ENCODE measurements around the gene LAMA3. TPM values are rescaled to one million over a fixed set of nuclear protein-coding genes. Genes with fewer than 3 reads are reported as not detected.

LAMA3 gene
- total RNA-seq, 4 donors from 2014 or later: 46.3 to 80.6 (median 67.1) TPM

- Histone ChIP-seq H3K27me3 (no peaks in the 10 kb centered on the region), H3K4me3 (no peak overlapping the region), H3K36me3 (peaks cover 0 to 6% (median 0%) of the 10 kb centered on the region in 3 donors), H3K9me3 (peaks cover 0 to 15% (median 3%) of the 10 kb centered on the region in 4 donors), H3K27ac (no peak overlapping the region), H3K4me1 (no peaks in the 10 kb centered on the region)
- DNase-seq (ENCODE audit: low spot score in 2 of 2): peak in 1 of 2 donors; percentile 35
- TF ChIP-seq CTCF (IDR thresholded peaks at IDR 0.05): peak in 3 of 5 experiments; percentile 31 to 65 (median 56)
- TF ChIP-seq POLR2A (IDR thresholded peaks at IDR 0.05): no peak
- WGBS, 2 donors: 52 to 59% methylated on average over 6 of the region's 6 CpGs
These were observed 14.1 kb downstream of the LAMA3 start for GRCh38 chr18:23703057-23703986.

GRCh38 chr18:23703987-23704384 is 14.7 kb downstream of the LAMA3 start:
- WGBS, 2 donors: 71 to 75% methylated on average over 6 of the region's 6 CpGs
- H3K4me3 ChIP-seq: no peak overlapping the region
- TF ChIP-seq POLR2A (IDR thresholded peaks at IDR 0.05) (no peak), CTCF (IDR thresholded peaks at IDR 0.05) (no peak), EP300 (IDR thresholded peaks at IDR 0.05) (no peak)
- H3K27ac ChIP-seq: peak overlapping the region in 1 of 4 donors; percentile 47
- peaks cover 0 to 6% (median 0%) of the 10 kb centered on the region in 3 donors for H3K36me3 ChIP-seq
- no peak for DNase-seq (ENCODE audit: low spot score in 2 of 2)
- H3K4me1 ChIP-seq: no peaks in the 10 kb centered on the region
- no peaks in the 10 kb centered on the region for H3K27me3 ChIP-seq
- H3K9me3 ChIP-seq: peaks cover 0 to 15% (median 3%) of the 10 kb centered on the region in 4 donors

- Histone ChIP-seq H3K27ac (no peak overlapping the region), H3K36me3 (peaks cover 0 to 6% (median 0%) of the 10 kb centered on the region in 3 donors), H3K27me3 (no peaks in the 10 kb centered on the region), H3K4me3 (no peak overlapping the region), H3K4me1 (no peaks in the 10 kb centered on the region), H3K9me3 (peaks cover 0 to 15% (median 3%) of the 10 kb centered on the region in 4 donors)
- no peak for DNase-seq (ENCODE audit: low spot score in 2 of 2)
- TF ChIP-seq EP300 (IDR thresholded peaks at IDR 0.05) (no peak), CTCF (IDR thresholded peaks at IDR 0.05) (no peak), POLR2A (IDR thresholded peaks at IDR 0.05) (no peak)
These were observed 15.6 kb downstream of the LAMA3 start for GRCh38 chr18:23704806-23705205.

- H3K36me3 ChIP-seq: peaks cover 0 to 6% (median 0%) of the 10 kb centered on the region in 3 donors
- no peaks in the 10 kb centered on the region for H3K4me1 ChIP-seq
- H3K9me3 ChIP-seq: peaks cover 0 to 15% (median 3%) of the 10 kb centered on the region in 4 donors
- WGBS, 2 donors: 92 to 98% methylated on average over 3 of the region's 3 CpGs
- H3K27ac ChIP-seq: no peak overlapping the region
- no peaks in the 10 kb centered on the region for H3K27me3 ChIP-seq
- no peak for DNase-seq (ENCODE audit: low spot score in 2 of 2)
- no peak overlapping the region for H3K4me3 ChIP-seq
- no peak for TF ChIP-seq EP300 (IDR thresholded peaks at IDR 0.05)
- no peak for TF ChIP-seq POLR2A (IDR thresholded peaks at IDR 0.05)
- TF ChIP-seq CTCF (IDR thresholded peaks at IDR 0.05): no peak
These were observed 17.9 kb downstream of the LAMA3 start for GRCh38 chr18:23706971-23707640.

Data from tibial nerve (tissue), 4 donors.